HG02588 (cell line): ENCODE results near the gene MSH4.
A peak's percentile ranks its signal among the peaks of the same experiment; 100 is the strongest.
"Not testable (repeated sequence)": the region's sequence is repeated elsewhere in the genome, so short reads cannot be mapped to it uniquely, and the experiment has no call there.

ENCODE experiments used
- ATAC-seq: cut with Tn5 transposase; IDR thresholded peaks from one replicate; pipeline ENCODE4 v1.9.1; 2021; ENCODE audit warnings: mild to moderate bottlenecking, moderate library complexity; ENCODE audit not compliant: unreplicated experiment

The MSH4 gene

DNA sequence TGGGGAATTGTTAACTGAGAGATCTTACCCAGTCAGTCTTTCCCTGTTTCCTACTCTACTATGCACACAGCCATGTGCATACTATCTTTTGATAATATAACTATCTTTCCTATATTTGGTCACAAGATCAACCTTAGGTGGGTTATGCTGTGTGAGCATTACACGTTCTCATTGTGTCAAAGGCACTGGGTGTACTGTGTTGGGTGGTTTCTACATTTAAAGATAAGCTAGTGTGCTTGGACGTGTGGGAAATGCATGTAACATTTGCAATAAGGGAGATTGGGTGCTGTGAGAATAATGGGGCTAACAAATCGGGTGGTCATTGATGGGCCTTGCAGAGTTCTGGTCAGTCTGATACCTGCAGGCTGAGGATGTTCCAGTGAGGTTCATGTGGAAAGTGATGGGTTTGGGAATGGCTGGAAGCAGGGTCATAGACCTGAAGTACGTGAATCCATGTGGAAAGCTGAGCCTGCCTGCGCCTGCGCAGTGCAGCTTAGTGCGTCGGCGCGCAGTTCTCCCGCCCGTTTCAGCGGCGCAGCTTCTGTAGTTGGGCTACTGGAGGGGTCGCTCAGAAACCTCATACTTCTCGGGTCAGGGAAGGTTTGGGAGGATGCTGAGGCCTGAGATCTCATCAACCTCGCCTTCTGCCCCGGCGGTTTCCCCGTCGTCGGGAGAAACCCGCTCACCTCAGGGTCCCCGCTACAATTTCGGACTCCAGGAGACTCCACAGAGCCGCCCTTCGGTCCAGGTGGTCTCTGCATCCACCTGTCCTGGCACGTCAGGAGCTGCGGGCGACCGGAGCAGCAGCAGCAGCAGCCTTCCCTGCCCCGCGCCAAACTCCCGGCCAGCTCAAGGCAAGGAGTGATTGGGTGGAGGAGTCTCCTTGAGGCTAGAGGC is at the start of gene MSH4:
Gene MSH4, plus strand, starts transcription at position 507 of the 897 bp plus-strand sequence. Its CDS starts 104 bp downstream, at position 611.
- no peak for ATAC-seq

DNA sequence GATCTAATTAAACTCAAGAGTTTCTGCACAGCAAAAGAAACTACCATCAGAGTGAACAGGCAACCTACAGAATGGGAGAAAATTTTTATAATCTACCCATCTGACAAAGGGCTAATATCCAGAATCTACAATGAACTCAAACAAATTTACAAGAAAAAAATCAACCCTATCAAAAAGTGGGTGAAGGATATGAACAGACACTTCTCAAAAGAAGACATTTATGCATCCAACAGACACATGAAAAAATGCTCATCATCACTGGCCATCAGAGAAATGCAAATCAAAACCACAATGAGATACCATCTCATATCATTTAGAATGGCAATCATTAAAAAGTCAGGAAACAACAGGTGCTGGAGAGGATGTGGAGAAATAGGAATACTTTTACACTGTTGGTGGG is 39.5 kb upstream of the MSH4 start:
- ATAC-seq, result not testable (repeated sequence)

DNA sequence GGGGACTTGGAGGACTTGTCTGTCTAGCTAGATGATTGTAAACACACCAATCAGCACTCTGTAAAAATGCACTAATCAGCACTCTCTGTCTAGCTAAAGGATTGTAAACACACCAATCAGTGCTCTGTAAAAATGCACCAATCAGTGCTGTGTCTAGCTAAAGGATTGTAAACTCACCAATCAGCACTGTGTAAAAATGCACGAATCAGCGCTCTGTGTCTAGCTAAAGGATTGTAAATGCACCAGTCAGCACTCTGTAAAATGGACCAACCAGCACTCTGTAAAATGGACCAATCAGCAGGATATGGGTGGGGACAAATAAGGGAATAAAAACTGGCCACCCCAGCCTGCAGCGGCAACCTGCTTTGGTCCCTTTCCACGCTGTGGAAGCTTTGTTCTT is 38.1 kb upstream of the MSH4 start:
- not testable (repeated sequence) for ATAC-seq

DNA sequence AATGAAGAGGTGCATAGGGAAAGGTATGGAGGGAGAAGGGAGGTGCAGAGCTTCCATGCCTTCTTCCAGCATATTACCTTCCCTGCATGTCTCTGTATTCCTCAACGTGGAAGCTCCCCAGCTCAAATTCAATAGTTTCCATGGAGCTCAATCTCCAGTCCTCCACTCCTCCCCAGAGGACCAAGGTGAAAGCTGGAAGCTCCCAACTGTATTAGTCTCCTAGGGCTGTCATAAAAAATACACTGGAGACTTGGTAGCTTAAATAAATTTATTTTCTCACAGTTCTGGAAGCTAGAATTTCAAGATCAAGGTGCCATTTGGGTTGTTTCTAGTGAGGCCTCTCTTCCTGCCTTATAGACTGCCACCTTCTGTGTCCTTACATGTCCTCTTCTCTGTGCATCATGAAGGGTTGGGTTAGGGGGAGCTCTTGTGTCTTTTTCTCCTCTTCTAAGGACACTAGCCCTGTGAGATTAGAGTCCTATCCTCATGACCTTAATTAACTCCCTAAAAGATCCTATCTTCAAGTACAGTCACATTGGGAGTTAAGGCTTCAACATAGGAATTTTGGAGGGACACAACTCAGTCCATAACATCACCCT is 32.5 kb upstream of the MSH4 start:
- no peak for ATAC-seq

DNA sequence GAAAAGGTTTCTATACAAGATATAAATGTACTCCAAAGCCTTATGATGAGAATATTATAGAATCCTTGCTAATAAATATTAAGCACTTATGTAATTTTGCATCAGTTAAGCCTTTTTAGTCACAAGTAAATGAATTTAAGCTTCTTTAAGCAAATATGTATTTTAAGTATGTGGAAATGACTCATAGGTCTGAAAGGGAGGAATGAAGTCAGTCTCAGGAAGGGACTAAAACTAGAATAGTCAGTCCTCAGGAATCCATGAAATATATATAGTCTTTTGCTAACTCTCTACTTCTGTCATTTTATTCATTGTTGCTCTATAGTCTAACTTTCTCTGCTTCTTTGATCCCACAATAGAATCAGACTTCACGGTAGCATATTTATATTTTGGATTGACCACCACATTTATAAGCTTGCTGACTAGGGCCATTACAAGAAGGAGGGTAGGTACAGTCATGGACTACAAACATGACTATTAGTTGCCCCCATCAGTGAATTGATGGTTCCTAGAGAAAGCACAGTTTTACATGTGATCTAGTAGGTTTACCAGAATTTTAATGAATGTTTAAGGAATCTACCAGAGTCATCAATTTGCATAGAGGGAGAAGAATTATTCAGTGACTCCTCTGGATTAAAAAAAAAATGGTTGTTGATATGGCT is 30.9 kb upstream of the MSH4 start:
- ATAC-seq, result no peak

DNA sequence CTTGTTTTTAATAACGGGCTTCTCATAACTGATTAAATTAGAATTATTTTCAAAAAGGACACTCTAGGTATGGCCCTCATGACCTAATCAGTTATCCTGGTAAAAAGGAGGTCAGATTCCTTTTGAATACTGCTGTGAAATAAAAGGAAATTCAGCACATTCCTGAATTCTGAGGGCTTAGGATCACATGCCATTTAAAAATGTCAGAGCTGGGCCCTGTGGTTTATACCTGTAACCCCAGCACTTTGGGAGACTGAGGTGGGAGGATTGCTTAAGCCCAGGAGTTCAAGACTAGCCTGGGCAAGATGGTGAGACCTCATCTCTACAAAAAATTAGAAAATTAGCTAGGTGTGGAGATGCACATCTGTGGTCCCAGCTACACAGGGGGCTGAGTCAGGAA is 28.7 kb upstream of the MSH4 start:
- no peak for ATAC-seq

DNA sequence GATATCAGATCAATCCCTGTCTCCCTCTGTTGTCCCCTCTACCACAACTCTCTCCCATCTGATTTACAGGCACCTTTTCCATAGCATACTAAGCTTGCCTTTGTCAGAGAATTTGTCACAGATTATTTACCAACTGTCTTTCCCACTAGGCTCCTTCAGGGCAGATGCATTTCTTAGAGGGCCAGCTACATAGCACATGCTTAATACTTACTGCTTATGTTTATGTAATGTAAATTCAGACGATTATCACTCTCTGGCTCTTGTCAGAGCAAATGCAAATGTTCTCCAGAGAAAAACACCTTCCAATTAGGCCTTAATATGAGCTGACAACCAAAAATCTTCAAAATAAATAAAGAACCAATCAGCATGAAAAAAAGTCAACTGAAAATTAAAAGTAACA is 25.9 kb upstream of the MSH4 start:
- ATAC-seq, result no peak

DNA sequence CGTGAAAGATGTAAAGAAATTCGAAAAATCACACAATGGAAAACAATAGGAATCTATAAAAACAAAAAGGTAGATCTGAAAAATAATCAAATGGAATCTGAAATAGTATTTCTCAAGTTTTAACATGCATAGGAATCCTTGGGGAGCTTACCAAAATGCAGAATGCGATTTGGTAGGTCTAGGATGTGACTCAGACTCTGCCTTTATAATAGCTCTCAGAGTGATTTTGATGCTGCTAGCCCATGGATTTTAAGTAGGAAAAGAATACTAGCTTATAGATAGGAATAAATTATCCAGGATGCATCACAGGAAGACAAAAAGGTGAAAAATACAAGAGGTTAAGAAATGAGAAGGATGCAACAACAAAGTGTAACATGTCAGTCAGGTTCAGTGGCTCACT is 24.7 kb upstream of the MSH4 start:
- no peak for ATAC-seq

DNA sequence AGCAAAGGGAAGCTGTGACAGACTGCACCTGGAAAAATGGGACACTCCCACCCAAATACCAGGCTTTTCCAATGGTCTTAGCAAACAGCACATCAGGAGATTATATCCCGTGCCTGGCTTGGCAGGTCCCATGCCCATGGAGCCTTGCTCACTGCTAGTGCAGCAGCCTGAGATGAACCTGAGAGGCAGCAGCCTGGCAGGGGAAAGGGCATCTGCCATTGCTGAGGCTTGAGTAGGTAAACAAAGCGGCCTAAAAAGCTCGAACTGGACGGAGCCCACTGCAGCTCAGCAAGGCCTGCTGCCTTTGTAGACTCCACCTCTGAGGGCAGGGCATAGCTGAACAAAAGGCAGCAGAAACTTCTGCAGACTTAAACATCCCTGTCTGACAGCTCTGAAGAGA is 18.9 kb upstream of the MSH4 start:
- ATAC-seq, result not testable (repeated sequence)

DNA sequence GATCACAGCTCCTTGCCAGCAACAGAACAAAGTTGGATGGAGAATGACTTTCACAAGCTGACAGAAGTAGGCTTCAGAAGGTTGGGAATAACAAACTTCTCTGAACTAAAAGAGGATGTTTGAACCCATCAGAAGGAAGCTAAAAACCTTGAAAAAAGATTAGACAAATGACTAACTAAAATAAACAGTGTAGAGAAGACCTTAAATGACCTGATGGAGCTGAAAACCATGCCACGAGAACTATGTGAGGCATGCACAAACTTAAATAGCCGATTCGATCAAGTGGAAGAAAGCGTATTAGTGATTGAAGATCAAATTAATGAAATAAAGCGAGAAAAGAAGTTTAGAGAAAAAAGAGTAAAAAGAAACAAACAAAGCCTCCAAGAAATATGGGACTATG is 18.0 kb upstream of the MSH4 start:
- ATAC-seq, result not testable (repeated sequence)

DNA sequence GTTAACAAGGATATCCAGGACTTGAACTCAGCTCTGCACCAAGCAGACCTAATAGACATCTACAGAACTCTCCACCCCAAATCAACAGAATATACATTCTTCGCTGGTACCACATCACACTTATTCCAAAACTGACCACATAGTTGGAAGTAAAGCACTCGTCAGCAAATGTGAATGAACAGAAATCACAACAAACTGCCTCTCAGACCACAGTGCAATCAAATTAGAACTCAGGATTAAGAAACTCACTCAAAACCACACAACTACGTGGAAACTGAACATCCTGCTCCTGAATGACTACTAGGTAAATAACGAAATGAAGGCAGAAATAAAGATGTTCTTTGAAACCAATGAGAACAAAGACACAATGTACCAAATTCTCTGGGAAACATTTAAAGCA is 16.5 kb upstream of the MSH4 start:
- not testable (repeated sequence) for ATAC-seq

DNA sequence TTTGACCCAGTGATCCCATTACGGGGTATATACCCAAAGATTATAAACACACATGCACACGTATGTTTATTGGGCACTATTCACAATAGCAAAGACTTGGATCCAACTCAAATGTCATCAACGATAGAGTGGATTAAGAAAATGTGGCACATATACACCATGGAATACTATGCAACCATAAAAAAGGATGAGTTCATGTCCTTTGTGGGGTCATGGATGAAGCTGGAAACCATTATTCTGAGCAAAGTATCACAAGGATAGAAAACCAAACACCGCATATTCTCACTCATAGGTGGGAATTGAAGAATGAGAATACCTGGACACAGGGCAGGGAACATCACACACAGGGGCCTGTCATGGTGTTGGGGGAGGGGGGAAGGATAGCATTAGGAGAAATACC is 12.8 kb upstream of the MSH4 start:
- not testable (repeated sequence) for ATAC-seq

DNA sequence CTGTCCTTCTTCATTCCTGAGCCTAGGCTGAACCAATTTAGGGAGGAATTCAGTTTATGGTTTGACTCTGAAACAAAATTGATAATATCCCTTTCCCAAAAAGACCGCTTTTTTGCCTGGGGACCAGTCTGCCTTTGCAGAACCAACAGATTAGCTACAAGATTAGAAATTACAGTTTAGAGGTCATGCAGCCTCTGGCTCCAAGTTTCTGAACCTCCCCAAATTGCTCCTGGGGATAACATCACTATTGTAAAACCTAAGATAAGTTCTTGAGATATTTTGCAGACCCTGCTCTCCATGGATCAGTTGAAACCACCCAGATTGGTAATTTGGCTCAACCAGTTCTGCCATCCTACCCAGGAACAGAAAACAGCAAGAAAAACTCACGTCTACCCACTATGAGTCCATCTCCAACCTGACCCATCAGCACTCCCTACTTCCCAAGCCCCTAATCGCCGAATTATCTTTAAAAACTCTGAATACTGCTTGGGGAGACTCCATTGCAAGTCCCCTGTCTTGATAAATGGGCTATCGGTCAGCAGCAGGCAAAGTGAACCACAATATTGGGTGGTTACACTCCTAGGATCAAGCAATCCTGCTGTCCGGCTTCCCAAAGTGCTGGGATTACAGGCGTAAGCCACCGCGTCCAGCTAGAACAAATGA is 11.2 kb upstream of the MSH4 start:
- ATAC-seq, result peak; percentile 7

DNA sequence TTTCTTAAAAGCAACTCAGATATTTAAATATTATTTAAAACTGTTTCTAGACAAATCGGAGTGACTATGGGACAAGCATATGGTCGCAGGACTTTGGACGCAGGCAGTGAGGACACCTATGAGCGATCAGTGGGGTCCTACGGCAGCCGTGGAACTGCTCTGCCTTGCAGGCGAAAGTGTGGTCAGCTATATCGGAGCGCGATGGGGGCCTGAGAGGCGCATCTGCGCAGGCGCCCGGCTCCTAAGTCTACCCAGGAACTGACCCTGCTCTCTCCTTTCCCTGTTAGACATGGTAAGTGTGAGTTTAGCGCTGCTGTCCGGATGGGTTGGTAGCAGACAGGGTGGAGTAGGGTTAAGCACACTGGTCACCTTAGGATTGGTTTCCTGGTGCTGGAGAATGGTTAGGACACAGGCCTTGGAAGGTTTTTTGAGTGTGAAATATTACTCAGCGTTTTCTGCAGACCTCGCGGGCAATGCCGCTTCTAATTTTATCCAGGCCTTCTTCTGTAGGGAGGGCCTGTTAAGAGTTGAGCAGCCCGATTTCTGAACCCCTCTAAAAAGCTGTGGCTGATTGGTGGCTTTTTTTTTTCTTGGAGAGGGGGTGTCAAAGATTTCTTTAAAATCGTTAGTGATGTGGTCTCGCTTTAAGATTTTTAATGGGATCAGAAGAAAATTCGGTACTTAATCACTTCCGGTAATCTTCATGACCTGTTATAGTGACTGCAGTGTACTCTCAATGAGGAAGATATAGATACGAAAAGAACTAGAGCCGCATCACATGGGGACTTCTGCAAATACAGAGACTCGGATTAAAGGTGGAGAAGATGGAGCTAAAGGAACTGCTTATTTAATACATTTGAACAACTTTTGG is 10.5 kb upstream of the MSH4 start, which contains the start of gene RABGGTB:
Gene RABGGTB, plus strand, starts transcription at position 274 of the 871 bp plus-strand sequence. Its CDS starts 16 bp downstream, at position 290.
- peak; percentile 66 for ATAC-seq

DNA sequence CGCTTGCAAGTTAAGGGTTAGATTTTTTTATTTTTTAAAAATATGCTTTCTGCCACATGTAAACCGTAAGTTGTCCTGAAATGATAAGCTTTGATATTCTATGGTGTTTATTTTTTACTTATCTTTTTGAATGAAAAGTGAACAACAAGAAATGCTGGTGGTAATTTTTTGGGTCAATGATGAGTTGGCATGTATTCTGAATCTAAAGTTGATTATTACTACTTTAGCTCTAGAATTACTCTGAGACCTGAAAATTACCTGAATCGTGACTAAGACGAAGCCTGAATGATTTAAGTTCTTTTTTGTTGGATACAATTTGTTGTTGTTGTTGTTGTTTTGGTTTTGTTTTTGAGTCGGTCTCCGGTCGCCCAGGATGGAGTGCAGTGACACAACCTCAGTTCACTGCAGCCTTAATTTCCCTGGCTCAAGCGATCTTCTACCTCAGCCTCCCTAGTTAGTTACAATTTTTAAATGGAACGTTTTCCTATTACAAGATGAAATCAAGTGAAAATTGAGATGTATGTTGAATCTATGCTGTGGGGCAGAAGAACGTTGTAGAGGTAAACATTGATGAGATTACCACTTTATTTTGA is 9.7 kb upstream of the MSH4 start:
- no peak for ATAC-seq

DNA sequence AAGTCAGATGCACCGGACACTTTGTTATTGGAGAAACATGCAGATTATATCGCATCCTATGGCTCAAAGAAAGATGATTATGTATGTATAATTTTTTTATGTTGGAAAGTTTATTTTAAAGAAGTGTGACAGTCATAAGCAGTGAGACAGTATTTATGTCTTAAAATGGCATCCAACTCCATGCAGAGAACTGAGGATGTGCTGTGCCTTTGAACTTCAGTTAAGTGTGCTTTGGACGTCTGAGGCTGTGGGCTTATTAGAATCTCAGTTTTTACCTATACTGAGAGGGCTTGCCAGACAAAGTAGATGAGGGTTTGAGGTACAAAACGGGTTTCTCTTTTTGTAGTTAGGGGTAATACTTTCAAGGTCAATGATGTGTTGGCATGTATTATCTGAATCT is 9.2 kb upstream of the MSH4 start:
- no peak for ATAC-seq

DNA sequence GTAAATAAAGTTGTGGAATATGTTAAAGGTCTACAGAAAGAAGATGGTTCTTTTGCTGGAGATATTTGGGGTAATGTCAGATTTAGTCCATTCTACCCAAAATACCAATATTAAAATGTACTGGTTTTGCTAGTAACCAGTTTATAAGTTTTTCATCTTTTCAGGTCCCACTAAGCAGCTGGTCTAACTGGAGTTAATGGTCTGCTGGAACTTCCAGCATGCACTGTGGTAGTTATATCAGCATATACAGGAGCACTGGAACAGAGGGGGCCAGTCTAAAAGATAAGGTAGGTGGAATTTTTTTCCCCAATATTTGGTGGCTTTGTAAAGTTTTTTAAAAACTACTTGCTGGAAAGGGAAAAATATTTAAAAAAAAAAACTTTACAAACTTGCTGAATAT is 6.7 kb upstream of the MSH4 start:
- no peak for ATAC-seq

DNA sequence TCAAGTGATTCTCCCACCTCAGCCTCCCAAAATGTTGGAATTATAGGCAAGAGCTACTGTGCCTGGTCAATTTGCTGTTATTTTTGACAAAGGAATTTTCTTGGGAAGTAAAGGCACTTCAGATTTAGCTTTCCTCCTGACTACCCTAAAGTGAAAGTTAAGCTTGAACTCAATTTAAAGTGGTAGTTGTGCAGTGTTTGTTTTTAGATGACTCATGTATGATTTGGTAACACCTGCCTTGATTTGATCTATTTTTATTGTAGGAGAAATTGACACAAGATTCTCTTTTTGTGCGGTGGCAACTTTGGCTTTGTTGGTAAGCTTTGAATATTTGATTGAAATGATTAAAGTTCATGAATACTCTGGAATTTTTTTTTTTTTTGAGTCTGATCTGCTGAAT is 5.7 kb upstream of the MSH4 start:
- no peak for ATAC-seq

DNA sequence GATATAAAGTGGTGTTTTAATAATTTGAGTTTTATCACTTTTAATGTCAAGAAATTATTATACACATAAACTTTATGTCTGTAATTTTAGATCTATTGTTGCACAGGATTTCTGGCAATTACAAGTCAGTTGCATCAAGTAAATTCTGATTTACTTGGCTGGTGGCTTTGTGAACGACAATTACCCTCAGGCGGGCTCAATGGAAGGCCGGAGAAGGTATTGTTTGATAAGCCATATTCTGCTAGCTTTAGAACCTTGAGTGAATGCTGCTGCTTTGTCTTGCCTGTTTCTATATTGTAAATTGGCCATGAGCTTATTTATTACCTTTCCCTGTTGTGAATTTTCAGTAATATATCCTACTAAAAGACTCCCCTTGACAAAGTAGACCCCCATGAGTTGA is 4.6 kb upstream of the MSH4 start:
- no peak for ATAC-seq

DNA sequence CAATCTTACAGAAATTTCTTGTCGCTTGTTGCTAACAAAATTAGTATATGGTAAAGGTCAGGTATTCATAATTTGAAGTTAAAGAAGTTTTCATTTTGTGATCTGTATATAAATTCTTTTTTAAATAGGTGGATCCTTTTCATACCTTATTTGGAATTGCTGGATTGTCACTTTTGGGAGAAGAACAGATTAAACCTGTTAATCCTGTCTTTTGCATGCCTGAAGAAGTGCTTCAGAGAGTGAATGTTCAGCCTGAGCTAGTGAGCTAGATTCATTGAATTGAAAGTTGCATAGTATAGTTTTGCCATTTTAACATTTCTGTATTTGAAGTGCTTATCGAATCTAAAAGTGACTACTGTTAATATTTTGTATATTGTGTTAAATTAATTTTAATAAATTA is 2.3 kb upstream of the MSH4 start:
- ATAC-seq, result no peak
